B cell (primary cell): ENCODE measurements around the gene HIP1R. TPM values are rescaled to one million over a fixed set of nuclear protein-coding genes. Genes with fewer than 3 reads are reported as not detected.

Source experiments
- ATAC-seq: fragments of 200-7000 bp; cut with Tn5 transposase; one replicate; pipeline ENCODE4 v1.10.0; 2021; ENCODE audit warnings: low read depth, mild to moderate bottlenecking, moderate number of reproducible peaks, moderate library complexity
- CTCF ChIA-PET: fragments of 350-600 bp; sonication (Branson Sonifier 250); formaldehyde crosslinking; loops from one replicate; lab custom pipeline; 2021; ENCODE audit warnings: antibody characterized with exemption, inconsistent platforms; lab: Charles Lee
- POLR2A ChIA-PET: fragments of 350-600 bp; sonication (Branson Sonifier 250); formaldehyde crosslinking; loops from one replicate; lab custom pipeline; 2021; ENCODE audit warnings: antibody characterized with exemption; lab: Charles Lee
- DNase-seq: peaks from one replicate; pipeline ENCODE4 v3.0.0; 2013
- H2AFZ ChIP-seq: 2 replicates; pipeline ENCODE4 v1.6.1; 2012; ENCODE audit warnings: mild to moderate bottlenecking, low read depth, low read length; ENCODE audit not compliant: insufficient read depth, poor library complexity, severe bottlenecking
- H3K27ac ChIP-seq, 2 donors: 1 replicate in 1 of 2; 2 replicates in 1 of 2; pipeline ENCODE4 v1.5.1; 2012 to 2013; ENCODE audit warnings: low read length in 2 of 2, mild to moderate bottlenecking in 2 of 2, moderate library complexity in 1 of 2
- H3K27me3 ChIP-seq, 4 experiments: fragments of 200-600 bp in 1 of 4; sonication (generic) in 1 of 4; replicated peaks in 1 of 4; 1 replicate in 2 of 4; 2 replicates in 2 of 4; pipeline versions ENCODE4 v1.6.1 to v1.7.0; 2013 to 2016; ENCODE audit warnings: low read length in 3 of 4, mild to moderate bottlenecking in 2 of 4, mixed read lengths in 1 of 4, moderate library complexity in 1 of 4; ENCODE audit not compliant: insufficient read depth in 4 of 4, control insufficient read depth in 3 of 4; ENCODE audit errors: control extremely low read depth in 1 of 4
- H3K36me3 ChIP-seq, 2 experiments: replicated peaks in 1 of 2; 1 replicate in 1 of 2; 2 replicates in 1 of 2; pipeline versions ENCODE4 v1.6.1 to v1.7.1; 2013; ENCODE audit warnings: low read length in 1 of 2; ENCODE audit not compliant: insufficient read depth in 2 of 2, control insufficient read depth in 1 of 2; ENCODE audit errors: control extremely low read depth in 1 of 2, extremely low read depth in 1 of 2
- H3K4me1 ChIP-seq, 2 donors: fragments of 200-600 bp in 1 of 2; sonication (generic) in 1 of 2; 1 replicate in 1 of 2; 2 replicates in 1 of 2; pipeline versions ENCODE4 v1.5.1 to v1.6.1; 2013 to 2017; ENCODE audit warnings: low read length in 2 of 2; ENCODE audit not compliant: control insufficient read depth in 2 of 2, insufficient read depth in 2 of 2
- H3K4me2 ChIP-seq: replicated peaks from 2 replicates; pipeline ENCODE3; 2012; ENCODE audit warnings: mild to moderate bottlenecking, low read depth, low read length; ENCODE audit not compliant: poor library complexity, severe bottlenecking
- H3K4me3 ChIP-seq, 5 experiments: fragments of 200-600 bp in 1 of 5; sonication (generic) in 1 of 5; 1 replicate in 3 of 5; 2 replicates in 2 of 5; pipeline versions ENCODE4 v1.5.1 to v1.7.0; 2011 to 2016; ENCODE audit warnings: low read length in 4 of 5, mild to moderate bottlenecking in 4 of 5, low read depth in 2 of 5, control low read depth in 1 of 5, moderate library complexity in 1 of 5; ENCODE audit not compliant: insufficient read depth in 1 of 5; ENCODE audit errors: control extremely low read depth in 1 of 5, extremely low read depth in 1 of 5
- H3K79me2 ChIP-seq: fragments of 200-600 bp; sonication (generic); one replicate; pipeline ENCODE4 v1.6.0; 2016; ENCODE audit warnings: low read length; ENCODE audit not compliant: control insufficient read depth, insufficient read depth
- H3K9ac ChIP-seq: fragments of 200-600 bp; sonication (generic); 2 replicates; pipeline ENCODE4 v1.6.1; 2017; ENCODE audit warnings: mild to moderate bottlenecking, low read length, moderate library complexity
- H3K9me3 ChIP-seq, 3 donors: one replicate each; pipeline versions ENCODE4 v1.6.1 to v1.7.1; 2013; ENCODE audit warnings: low read length in 2 of 3; ENCODE audit not compliant: control insufficient read depth in 2 of 3, insufficient read depth in 1 of 3; ENCODE audit errors: control extremely low read depth in 1 of 3
- H4K20me1 ChIP-seq: 2 replicates; pipeline ENCODE4 v1.6.0; 2012; ENCODE audit warnings: mild to moderate bottlenecking, low read length; ENCODE audit not compliant: insufficient read depth, control insufficient read depth, poor library complexity, severe bottlenecking
- H3K27ac Mint-ChIP-seq: one replicate; pipeline ENCODE4 v1.8.0; 2021; ENCODE audit warnings: mixed read lengths
- H3K27me3 Mint-ChIP-seq: one replicate; pipeline ENCODE4 v1.8.0; 2021; ENCODE audit warnings: mixed read lengths
- H3K4me1 Mint-ChIP-seq: one replicate; pipeline ENCODE4 v1.8.0; 2021; ENCODE audit warnings: mixed read lengths
- H3K4me3 Mint-ChIP-seq: one replicate; pipeline ENCODE4 v1.8.0; 2021; ENCODE audit warnings: mixed read lengths
- H3K9me3 Mint-ChIP-seq: one replicate; pipeline ENCODE4 v1.8.0; 2022; ENCODE audit warnings: mixed read lengths; ENCODE audit not compliant: insufficient read depth
- EZH2 ChIP-seq: IDR thresholded peaks from 2 replicates; pipeline ENCODE4 v1.6.1; 2012; ENCODE audit warnings: borderline replicate concordance, low read depth, mild to moderate bottlenecking, moderate library complexity, low read length; ENCODE audit not compliant: insufficient read depth, poor library complexity, severe bottlenecking
- WGBS: methylation state at CpG from one replicate; pipeline ENCODE4 v1.1.5; 2013; ENCODE audit warnings: missing lambda C conversion rate; ENCODE audit not compliant: insufficient coverage; 5-methylcytosine and 5-hydroxymethylcytosine counted together
- intact Hi-C: fragments of 100-400 bp; cut with micrococcal nuclease; formaldehyde crosslinking; loops from one replicate; pipeline ENCODE4 v1.10.0; 2022
- polyA plus RNA-seq: library from polyadenylated mRNA; depleted of rRNA; stranded (reverse); fragments of >200 nt; gene quantifications from 2 replicates; pipeline ENCODE4 v1.2.3, GENCODE V29; 2012
- total RNA-seq, 2 donors: library from RNA; stranded (reverse); fragments of 120-200 nt in 1 of 2; gene quantifications; 1 replicate in 1 of 2; 2 replicates in 1 of 2; pipeline versions ENCODE4 v1.2.3 to v1.2.4, GENCODE V29; 2013 to 2022
- TF ChIP-seq, protein P1 (sequence below): fragments of 200-600 bp; IDR thresholded peaks from one replicate; pipeline ENCODE4 v1.8.0; 2022; ENCODE audit warnings: antibody characterized with exemption, mild to moderate bottlenecking

The HIP1R gene
- total and polyA plus RNA-seq, 2 donors (not counting 1 experiment from before 2014, with no cell fraction given) = 289 to 390 TPM

DNA sequence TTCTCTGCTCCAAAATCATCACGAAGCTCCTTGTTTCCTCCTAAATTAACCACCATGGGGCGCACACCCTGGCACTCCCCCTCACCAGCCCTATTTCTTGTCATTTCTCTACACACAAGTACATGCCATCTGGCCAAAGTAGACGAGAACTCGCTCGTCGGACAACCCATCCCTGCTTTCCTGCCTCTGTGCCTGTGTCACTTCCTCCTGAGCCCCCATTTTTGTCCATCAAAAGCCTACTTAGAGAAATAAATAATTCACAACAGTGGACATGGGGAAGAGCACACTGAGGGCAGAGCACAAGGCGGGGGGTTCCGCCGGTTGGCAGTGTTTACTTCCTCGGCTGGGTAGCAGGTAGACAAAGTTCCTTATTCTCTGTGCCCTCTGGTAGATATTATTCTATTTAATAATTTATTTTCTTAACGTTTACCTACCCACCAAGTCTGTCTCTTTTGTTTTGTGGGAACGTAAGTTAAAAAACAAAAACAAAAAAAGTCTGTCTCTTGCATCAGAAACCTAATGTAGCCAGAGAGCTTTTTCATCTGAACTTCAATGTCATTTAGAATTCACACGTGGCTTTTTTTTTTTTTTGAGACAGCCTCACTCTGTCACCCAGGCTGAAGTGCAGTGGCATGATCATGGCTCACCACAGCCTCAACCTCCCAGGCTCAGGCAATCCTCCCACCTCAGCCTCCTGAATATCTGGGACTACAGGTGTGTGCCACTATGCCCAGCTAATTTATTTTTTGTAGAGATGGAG is 54.7 kb downstream of the HIP1R start:
- peaks cover 89 to 95% of the 10 kb centered on the region in 2 donors for H3K4me1 ChIP-seq
- POLR2A ChIA-PET = interaction anchor here (0.7 to 1.2 kb wide), 4 partner anchors 11 to 56 kb away, joined by 3 to 6 read pairs (median 4); no protein-coding TSS in a partner anchor
- no peaks in the 10 kb centered on the region for H3K27me3 ChIP-seq
- peak overlapping the region; percentile 67 for H3K4me2 ChIP-seq
- peak overlapping the region in 4 of 5 experiments; percentile 7 to 47 (median 30) for H3K4me3 ChIP-seq
- H3K4me1 Mint-ChIP-seq = peaks cover 86% of the 10 kb centered on the region
- H3K79me2 ChIP-seq = peaks cover 96% of the 10 kb centered on the region
- peak overlapping the region; percentile 93 for H3K4me3 Mint-ChIP-seq
- 22% methylated on average over 7 of the region's 13 CpGs for WGBS
- no peaks in the 10 kb centered on the region for H3K36me3 ChIP-seq
- peaks cover 33% of the 10 kb centered on the region for H4K20me1 ChIP-seq
- no peaks in the 10 kb centered on the region for H3K9me3 ChIP-seq
- H3K27me3 Mint-ChIP-seq = no peaks in the 10 kb centered on the region
- CTCF ChIA-PET = interaction anchor here (0.7 to 11.0 kb wide), 13 partner anchors 8 to 1085 kb away, joined by 3 to 101 read pairs (median 6); partner anchors contain the start of gene VPS37B
- no peak for TF ChIP-seq EZH2
- TF ChIP-seq, protein P1, sequence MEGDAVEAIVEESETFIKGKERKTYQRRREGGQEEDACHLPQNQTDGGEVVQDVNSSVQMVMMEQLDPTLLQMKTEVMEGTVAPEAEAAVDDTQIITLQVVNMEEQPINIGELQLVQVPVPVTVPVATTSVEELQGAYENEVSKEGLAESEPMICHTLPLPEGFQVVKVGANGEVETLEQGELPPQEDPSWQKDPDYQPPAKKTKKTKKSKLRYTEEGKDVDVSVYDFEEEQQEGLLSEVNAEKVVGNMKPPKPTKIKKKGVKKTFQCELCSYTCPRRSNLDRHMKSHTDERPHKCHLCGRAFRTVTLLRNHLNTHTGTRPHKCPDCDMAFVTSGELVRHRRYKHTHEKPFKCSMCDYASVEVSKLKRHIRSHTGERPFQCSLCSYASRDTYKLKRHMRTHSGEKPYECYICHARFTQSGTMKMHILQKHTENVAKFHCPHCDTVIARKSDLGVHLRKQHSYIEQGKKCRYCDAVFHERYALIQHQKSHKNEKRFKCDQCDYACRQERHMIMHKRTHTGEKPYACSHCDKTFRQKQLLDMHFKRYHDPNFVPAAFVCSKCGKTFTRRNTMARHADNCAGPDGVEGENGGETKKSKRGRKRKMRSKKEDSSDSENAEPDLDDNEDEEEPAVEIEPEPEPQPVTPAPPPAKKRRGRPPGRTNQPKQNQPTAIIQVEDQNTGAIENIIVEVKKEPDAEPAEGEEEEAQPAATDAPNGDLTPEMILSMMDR = no peak
- peak; percentile 63 for DNase-seq
- no peak overlapping the region for H2AFZ ChIP-seq
- H3K27ac Mint-ChIP-seq = peak overlapping the region; percentile 96
- ATAC-seq = no peak
- no peaks in the 10 kb centered on the region for H3K9me3 Mint-ChIP-seq
- peak overlapping the region; percentile 64 to 97 for H3K27ac ChIP-seq
- intact Hi-C loops = loop anchor here (5.0 kb wide), 2 partner anchors 32 to 78 kb away; no protein-coding TSS in a partner anchor
- H3K9ac ChIP-seq = peak overlapping the region; percentile 52
